HG03460 (cell line): ENCODE data around the gene DOCK2.
A peak's percentile ranks its signal among the peaks of the same experiment; 100 is the strongest.

Experiments used
- ATAC-seq: cut with Tn5 transposase; IDR thresholded peaks from one replicate; pipeline ENCODE4 v1.9.1; 2021; ENCODE audit not compliant: unreplicated experiment

DOCK2 gene

GRCh38 chr5:170020423-170020822 is 383.3 kb downstream of the DOCK2 start:
- ATAC-seq, result no peak

- ATAC-seq, result no peak
Observed at GRCh38 chr5:170021506-170021905, 384.4 kb downstream of the DOCK2 start.

GRCh38 chr5:170025853-170026252 is 388.8 kb downstream of the DOCK2 start:
- no peak for ATAC-seq

DNA sequence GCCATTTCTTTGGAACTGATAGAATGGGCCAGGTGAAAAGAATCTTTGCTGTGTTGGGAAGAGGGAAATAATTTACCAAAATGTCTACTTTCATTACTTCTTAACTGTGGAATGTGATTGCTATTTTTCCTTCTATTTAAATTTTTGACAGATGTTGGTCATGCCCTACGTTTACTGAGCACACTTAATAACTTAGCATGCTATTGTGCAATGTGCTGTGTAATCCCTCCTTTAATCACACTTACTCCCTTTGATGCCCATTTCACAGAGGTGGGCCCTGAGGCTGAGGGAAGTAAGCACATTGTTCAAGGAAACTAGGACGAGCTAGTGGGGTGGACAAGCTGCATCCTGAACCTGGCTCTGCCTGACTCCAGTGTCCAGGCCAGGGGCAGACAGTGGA is 391.0 kb downstream of the DOCK2 start:
- no peak for ATAC-seq

DNA sequence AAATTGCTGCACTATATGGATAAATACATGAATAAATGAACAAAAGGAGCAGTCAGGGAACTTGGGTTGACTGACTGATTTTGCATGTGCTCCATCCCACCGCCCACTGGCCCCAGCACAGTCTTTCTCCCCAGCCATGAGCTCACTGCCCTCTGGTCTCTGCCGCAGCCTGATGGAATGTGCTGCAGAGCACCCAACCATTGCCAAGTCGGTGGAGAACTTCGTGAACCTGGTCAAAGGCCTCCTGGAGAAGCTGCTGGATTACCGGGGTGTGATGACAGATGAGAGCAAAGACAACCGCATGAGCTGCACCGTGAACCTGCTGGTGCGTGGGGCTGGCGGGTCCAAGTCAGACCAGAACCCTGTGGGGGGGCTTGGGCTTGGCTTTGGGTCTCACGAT is 397.2 kb downstream of the DOCK2 start:
- ATAC-seq, result no peak

DNA sequence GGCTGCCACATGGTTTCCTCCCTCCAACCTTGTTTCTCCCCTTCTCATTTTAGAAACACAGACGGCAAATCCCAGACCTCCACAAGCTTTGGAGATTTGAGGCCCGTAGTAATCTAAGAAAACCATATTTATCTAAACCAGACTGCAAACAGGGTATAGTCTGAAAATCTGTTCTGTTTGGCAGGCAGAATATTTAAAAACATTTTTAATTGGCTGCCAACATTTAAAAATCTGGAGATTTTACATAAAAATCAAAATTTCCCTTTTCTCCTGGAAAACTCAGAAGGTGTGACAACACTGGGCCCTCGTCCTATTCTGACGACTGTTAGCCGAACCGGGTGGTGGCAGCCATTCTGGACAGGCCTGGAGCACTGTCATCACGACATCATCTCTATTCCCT is 401.2 kb downstream of the DOCK2 start:
- ATAC-seq, result no peak

DNA sequence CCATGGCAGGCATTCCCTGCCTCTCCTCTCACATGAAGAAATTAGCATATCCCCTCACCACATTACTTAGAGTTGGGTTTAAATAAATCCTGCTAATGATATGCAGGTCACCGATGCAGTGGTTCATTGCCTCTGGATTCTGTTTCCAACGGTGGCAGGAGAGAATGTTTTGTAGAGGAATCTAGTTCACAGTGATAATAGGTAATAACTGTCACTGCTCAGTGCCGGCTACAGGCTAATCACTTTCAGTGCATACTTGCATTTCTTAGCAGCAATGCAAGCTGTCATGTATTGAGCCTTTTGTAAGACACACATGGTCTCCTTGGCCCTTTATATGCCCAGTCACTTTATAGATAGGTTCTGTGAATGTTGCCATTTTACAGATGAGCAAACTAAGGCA is 402.8 kb downstream of the DOCK2 start:
- ATAC-seq, result no peak

DNA sequence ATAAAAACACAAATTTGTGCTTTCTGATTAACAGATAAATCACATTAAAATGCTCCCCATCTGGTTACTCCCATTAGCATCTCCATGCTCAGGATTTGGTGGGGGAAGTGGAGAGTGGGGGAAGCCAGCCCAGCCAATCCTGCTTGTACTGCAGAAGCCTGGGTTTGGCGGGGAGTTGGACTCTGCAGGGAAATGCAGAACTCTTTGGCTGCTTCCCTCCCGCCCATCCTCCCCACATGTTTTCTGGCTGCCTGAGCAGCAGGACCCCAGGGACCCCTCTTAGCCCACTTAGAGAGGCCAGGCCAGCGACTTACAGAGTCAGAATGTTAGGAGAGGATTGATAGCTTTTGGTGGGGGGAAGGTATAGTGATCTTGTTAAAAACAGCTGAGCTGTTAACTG is 409.2 kb downstream of the DOCK2 start:
- ATAC-seq, result no peak

DNA sequence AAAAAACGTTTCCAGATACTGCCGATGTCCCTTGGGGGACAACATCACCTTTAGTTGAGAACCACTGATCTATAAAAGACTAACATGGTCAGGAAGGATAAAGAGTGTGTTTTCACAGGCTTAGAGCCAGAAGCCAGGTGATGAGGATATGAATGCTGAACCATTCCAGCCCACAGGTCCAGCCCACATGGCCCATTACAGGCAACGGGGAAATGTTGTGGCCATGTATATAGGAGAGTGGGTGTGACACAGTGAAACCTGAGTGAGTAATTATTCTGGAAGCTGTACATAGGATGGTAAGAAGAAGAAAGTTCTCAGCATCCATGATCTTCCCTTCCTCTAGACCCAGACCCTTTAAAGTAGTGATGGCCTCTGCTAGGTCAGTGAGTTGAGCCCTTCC is 412.6 kb downstream of the DOCK2 start:
- no peak for ATAC-seq

GRCh38 chr5:170053896-170054295 is 416.8 kb downstream of the DOCK2 start:
- ATAC-seq, result no peak

DNA sequence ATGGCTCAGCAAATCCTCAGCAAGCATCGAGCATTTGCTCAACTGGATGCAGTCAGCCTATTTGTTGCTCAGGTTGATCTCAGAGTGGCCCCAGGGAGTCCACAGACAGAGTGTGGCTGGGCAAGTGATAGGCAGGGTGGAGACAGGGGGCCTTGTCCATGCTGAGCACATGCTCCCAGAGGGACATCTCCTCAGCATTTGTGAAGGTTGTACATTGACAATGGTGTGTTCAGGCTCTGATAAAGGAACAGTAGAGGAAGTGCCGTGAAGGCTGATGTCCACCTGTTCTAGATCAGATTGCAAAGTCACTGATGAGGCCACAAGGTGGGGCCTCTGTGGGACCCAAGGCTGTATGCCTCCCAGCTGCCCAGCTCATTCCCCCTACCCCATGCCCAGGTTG is 418.5 kb downstream of the DOCK2 start:
- no peak for ATAC-seq

GRCh38 chr5:170056561-170057267 is 419.6 kb downstream of the DOCK2 start:
- ATAC-seq, result no peak

DNA sequence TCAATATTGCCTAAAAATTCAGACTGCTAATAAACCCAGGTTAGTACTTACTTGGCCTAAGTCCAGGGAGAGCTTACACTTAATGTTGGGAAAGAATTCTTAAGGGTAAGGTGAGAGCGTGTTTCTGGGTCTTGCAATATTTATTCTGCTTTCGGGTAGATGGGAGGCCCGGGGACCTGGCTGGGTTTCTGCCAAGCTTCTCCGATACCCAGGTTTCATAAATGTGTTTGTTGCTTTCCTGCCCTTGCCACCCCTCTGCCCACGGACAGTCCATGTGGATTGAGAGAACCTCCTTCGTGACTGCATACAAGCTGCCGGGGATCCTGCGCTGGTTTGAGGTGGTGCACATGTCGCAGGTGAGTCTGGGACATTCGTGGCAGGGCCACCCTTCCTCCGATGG is 420.2 kb downstream of the DOCK2 start:
- no peak for ATAC-seq

GRCh38 chr5:170059221-170059620 is 422.1 kb downstream of the DOCK2 start:
- no peak for ATAC-seq

DNA sequence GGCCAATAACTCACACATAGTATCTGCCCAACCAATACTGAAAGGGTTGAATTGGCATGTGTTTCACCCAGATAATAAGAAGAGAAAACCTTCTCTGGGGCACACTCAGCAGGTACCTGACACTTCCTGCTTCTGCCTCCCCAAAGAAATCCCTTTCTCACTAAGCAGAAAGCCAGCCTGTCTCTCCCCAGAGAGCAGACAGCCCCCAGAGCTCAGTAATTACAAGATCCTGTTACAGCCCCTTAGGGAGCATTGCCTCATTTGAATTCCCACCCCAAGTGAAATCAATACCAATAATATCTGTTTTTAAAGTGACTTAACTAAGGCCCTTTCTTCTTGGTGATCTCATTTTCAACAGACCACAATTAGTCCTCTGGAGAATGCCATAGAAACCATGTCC is 430.1 kb downstream of the DOCK2 start:
- peak; percentile 50 for ATAC-seq

- no peak for ATAC-seq
Observed at GRCh38 chr5:170067574-170068170, 430.6 kb downstream of the DOCK2 start.

DNA sequence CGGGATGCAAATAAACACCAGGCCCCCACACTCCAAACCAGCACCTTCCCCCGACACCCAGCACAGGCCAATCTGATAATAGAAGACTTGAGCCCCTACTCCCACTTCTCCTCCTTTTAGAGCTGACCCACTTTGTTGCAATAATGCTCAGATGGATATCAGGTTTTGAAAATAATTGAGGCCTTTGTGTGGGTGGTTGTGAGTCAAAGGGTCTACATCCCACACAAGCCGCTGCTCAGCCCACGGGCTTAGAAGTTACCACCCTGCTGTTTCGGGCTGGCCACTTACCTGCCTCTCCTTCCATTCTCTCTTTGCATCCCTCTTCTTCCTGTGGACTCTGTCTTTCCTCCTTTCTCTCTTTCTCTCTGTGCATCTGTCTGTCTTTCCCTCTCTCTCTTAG is 432.4 kb downstream of the DOCK2 start:
- no peak for ATAC-seq

- no peak for ATAC-seq
Observed at GRCh38 chr5:170070556-170071412, 433.7 kb downstream of the DOCK2 start.

DNA sequence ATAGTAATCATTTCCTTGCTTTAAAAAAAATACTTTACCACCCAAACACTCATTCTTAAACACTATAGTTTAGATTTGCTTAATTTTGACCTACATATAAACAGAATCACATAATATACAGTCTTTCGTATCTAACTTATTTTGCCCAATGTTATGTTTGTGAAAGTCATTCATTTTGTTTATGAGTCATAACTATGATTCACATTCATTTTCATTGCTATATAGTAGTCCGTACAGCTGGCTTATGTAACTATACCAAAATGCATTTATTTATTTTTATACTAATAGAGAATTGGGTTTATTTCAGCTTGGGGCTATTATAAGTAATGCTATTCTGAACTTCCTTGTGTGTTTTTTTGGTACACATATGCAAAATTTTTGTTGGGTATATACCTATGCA is 434.7 kb downstream of the DOCK2 start:
- ATAC-seq, result no peak

GRCh38 chr5:170075696-170076095 is 438.6 kb downstream of the DOCK2 start:
- ATAC-seq, result no peak

- no peak for ATAC-seq
Observed at GRCh38 chr5:170076211-170076610, 439.1 kb downstream of the DOCK2 start.

- no peak for ATAC-seq
Observed at GRCh38 chr5:170076739-170077138, 439.7 kb downstream of the DOCK2 start.
